NB4 (cell line): ENCODE results near the gene KCTD16.

Source experiments
- DNase-seq: peaks from one replicate; pipeline ENCODE4 v3.0.0; 2010; ENCODE audit warnings: low read depth
- H3K4me3 ChIP-seq: one replicate; pipeline ENCODE4 v1.5.1; 2011; ENCODE audit warnings: mild to moderate bottlenecking, low read depth, low read length, moderate library complexity
- CTCF ChIP-seq: IDR thresholded peaks from one replicate; pipeline ENCODE4 v1.5.1; 2012; ENCODE audit warnings: low read depth, low read length
- MAX ChIP-seq: IDR thresholded peaks from 2 replicates; pipeline ENCODE4 v1.6.1; 2011; ENCODE audit warnings: low read depth, low read length
- MYC ChIP-seq: IDR thresholded peaks from 2 replicates; pipeline ENCODE4 v1.6.1; 2011; ENCODE audit warnings: low read depth, low read length
- POLR2A ChIP-seq: IDR thresholded peaks from 2 replicates; pipeline ENCODE4 v1.6.1; 2011; ENCODE audit warnings: mild to moderate bottlenecking; ENCODE audit not compliant: insufficient read length; ENCODE audit errors: extremely low read depth

The KCTD16 gene

GRCh38 chr5:144325532-144325931, 154.9 kb downstream of the KCTD16 start:
- DNase-seq, result no peak
- TF ChIP-seq POLR2A (no peak), CTCF (no peak), MAX (no peak), MYC (no peak)
- no peak overlapping the region for H3K4me3 ChIP-seq

GRCh38 chr5:144328494-144328893, 157.8 kb downstream of the KCTD16 start:
- TF ChIP-seq MYC (no peak), POLR2A (no peak), CTCF (no peak), MAX (no peak)
- no peak overlapping the region for H3K4me3 ChIP-seq
- DNase-seq, result no peak

- no peak for TF ChIP-seq MAX
- no peak for TF ChIP-seq CTCF
- no peak for TF ChIP-seq MYC
- no peak for TF ChIP-seq POLR2A
- no peak overlapping the region for H3K4me3 ChIP-seq
- no peak for DNase-seq
These were observed 158.3 kb downstream of the KCTD16 start for GRCh38 chr5:144328980-144329379.

- DNase-seq, result no peak
- TF ChIP-seq MAX (no peak), MYC (no peak), CTCF (no peak), POLR2A (no peak)
- H3K4me3 ChIP-seq, result no peak overlapping the region
These were observed 159.0 kb downstream of the KCTD16 start for GRCh38 chr5:144329681-144330080.

GRCh38 chr5:144331361-144331760, 160.7 kb downstream of the KCTD16 start:
- TF ChIP-seq MAX, result no peak
- TF ChIP-seq CTCF, result no peak
- no peak for TF ChIP-seq MYC
- TF ChIP-seq POLR2A, result no peak
- no peak for DNase-seq
- no peak overlapping the region for H3K4me3 ChIP-seq

- no peak overlapping the region for H3K4me3 ChIP-seq
- DNase-seq, result no peak
- TF ChIP-seq MAX, result no peak
- TF ChIP-seq CTCF, result no peak
- TF ChIP-seq POLR2A, result no peak
- no peak for TF ChIP-seq MYC
These were observed 161.6 kb downstream of the KCTD16 start for GRCh38 chr5:144332265-144332664.
